Psoas muscle (tissue), 8 donors: Measurements from ENCODE around the gene SRM. TPM values are rescaled to one million over a fixed set of nuclear protein-coding genes. Genes with fewer than 3 reads are reported as not detected.

ENCODE experiments used
- ATAC-seq, 4 donors: fragments of 200-7000 bp; cut with Tn5 transposase; one replicate each; pipeline ENCODE4 v1.9.1; 2020; ENCODE audit warnings: moderate library complexity in 3 of 4, mild to moderate bottlenecking in 2 of 4
- DNase-seq, 2 donors: peaks; one replicate each; pipeline ENCODE4 v3.0.0-alpha.2; 2020
- H3K27ac ChIP-seq: fragments of 200-600 bp; one replicate; pipeline ENCODE4 v1.8.0; 2022
- H3K27me3 ChIP-seq, 3 donors: fragments of 200-600 bp in 1 of 3; one replicate each; pipeline versions ENCODE4 v1.6.1 to v1.8.0; 2013 to 2022; ENCODE audit warnings: low read length in 2 of 3, mild to moderate bottlenecking in 2 of 3, moderate library complexity in 1 of 3; ENCODE audit not compliant: insufficient read depth in 3 of 3
- H3K36me3 ChIP-seq, 2 donors: fragments of 200-600 bp in 1 of 2; one replicate each; pipeline versions ENCODE4 v1.6.1 to v1.8.0; 2013 to 2022; ENCODE audit warnings: low read depth in 1 of 2, mild to moderate bottlenecking in 1 of 2, moderate library complexity in 1 of 2; ENCODE audit not compliant: insufficient read depth in 1 of 2
- H3K4me1 ChIP-seq: fragments of 200-600 bp; one replicate; pipeline ENCODE4 v1.8.0; 2022
- H3K4me3 ChIP-seq: fragments of 200-600 bp; one replicate; pipeline ENCODE4 v1.8.0; 2022; ENCODE audit warnings: mild to moderate bottlenecking
- H3K9me3 ChIP-seq: fragments of 200-600 bp; one replicate; pipeline ENCODE4 v1.8.0; 2022
- WGBS, 3 donors: extraction: QIAGEN DNeasy Blood & Tissue Kit; methylation state at CpG; one replicate each; pipeline versions ENCODE4 v1.1.6 to v1.1.7; 2013; 5-methylcytosine and 5-hydroxymethylcytosine counted together
- intact Hi-C, 2 donors: fragments of 100-400 bp; cut with DNase I; formaldehyde crosslinking; loops; one replicate each; pipeline versions ENCODE4 v1.11.0 to v1.14.2; 2022
- polyA plus RNA-seq, 3 donors: library from polyadenylated mRNA; stranded (reverse); fragments of 200-250 nt; gene quantifications; one replicate each; pipeline ENCODE4 v1.2.3, GENCODE V29; 2013
- total RNA-seq, 4 donors: library from RNA; stranded (reverse); fragmentation: NEBNext Ultra II Directional in 2 of 4; extraction: Animal tissue kit (Norgen Biotek cat#: 25700) in 2 of 4; gene quantifications; one replicate each; pipeline versions ENCODE4 v1.2.1 to v1.2.4, GENCODE V29; 2021 to 2023
- TF ChIP-seq, protein P1 (sequence below): fragments of 200-600 bp; IDR thresholded peaks from one replicate; pipeline ENCODE4 v1.8.0; 2022; ENCODE audit warnings: antibody characterized with exemption
- donor health status: healthy with polysubstance abuse.
- donor health status: DM: no; HTN: no; CAD: no; lungs with moderate emphysema.
- donor health status: Bipolar disorder and iron deficiency.
- donor health status: healthy.
- donor health status: DM: yes; HTN: yes; CAD: no.
- donor health status: DM: no; HTN: no; CAD: no.
- donor health status: DM: no; HTN: no; CAD: no.
- donor health status: DM: yes; HTN: yes; CAD: no.

SRM gene
- total and polyA plus RNA-seq, 7 donors, result 60.4 to 163 (median 79.3) TPM

DNA sequence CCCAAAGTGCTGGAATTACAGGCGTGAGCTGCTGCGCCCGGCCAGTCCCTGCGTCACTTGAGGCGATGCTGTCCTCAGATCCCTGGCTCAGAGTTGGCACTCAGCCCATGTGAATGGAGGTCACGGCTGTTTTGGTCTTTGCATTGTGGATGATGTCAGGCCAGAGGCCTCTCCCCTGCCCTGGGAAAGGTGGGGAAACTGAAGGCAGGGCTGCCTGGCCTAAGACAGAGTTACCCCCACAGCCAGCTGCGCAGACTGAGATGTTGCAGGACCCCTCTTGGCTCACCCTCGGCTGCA is 13.6 kb downstream of the SRM start:
- intact Hi-C loops, result no loop called here
- ATAC-seq, result peak in 3 of 4 donors; percentile 36 to 68 (median 63)
- 52 to 79% (median 62%) methylated on average over 8 of the region's 8 CpGs for WGBS, 3 donors

DNA sequence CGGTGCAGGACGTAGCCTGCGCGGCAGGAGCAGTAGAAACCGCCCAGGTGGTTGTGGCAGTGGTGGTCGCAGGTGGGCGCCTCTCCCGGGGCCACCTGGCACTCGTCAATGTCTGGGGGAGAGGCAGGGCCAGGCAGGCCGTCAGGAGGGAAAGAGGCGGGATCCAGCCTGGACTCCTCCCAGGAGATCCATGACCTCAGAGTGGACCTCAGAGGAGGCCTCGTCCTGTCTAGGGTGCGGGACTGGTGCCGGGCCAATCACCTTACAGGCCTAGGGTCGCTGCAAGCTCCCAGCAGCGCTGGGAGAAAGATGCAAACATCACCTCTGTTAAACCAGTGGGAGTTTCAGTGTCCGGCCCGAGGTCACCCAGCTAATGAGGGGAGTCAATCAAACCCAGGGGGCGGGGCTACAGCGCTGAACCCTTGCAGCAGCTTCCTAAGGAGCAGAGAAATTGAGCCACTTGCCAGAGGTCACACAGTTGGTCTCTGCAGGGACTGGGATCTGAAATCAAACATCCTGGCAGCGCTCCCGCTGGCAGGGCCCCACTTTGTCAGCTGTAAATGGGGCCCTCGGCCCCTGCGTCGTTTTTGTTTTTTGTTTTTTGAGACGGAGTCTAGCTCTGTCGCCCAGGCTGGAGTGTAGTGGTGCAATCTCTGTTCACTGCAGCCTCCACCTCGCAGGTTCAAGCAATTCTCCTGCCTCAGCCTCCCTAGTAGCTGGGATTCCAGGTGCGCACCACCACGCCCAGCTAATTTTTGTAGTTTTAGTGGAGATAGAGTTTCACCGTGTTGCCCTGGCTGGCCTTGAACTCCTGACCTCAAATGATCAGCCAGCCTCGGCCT is 14.2 kb downstream of the SRM start:
- 51 to 56% (median 52%) methylated on average over 31 to 32 of the region's 32 CpGs for WGBS, 3 donors
- Histone ChIP-seq H3K27me3 (peaks cover 0 to 2% (median 0%) of the 10 kb centered on the region in 3 donors), H3K4me1 (no peaks in the 10 kb centered on the region), H3K9me3 (no peaks in the 10 kb centered on the region), H3K27ac (no peak overlapping the region), H3K4me3 (no peak overlapping the region), H3K36me3 (no peaks in the 10 kb centered on the region)
- TF ChIP-seq, protein P1, sequence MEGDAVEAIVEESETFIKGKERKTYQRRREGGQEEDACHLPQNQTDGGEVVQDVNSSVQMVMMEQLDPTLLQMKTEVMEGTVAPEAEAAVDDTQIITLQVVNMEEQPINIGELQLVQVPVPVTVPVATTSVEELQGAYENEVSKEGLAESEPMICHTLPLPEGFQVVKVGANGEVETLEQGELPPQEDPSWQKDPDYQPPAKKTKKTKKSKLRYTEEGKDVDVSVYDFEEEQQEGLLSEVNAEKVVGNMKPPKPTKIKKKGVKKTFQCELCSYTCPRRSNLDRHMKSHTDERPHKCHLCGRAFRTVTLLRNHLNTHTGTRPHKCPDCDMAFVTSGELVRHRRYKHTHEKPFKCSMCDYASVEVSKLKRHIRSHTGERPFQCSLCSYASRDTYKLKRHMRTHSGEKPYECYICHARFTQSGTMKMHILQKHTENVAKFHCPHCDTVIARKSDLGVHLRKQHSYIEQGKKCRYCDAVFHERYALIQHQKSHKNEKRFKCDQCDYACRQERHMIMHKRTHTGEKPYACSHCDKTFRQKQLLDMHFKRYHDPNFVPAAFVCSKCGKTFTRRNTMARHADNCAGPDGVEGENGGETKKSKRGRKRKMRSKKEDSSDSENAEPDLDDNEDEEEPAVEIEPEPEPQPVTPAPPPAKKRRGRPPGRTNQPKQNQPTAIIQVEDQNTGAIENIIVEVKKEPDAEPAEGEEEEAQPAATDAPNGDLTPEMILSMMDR, result no peak
- ATAC-seq (no peak), DNase-seq (no peak)
- intact Hi-C loops, result no loop called here

More for the DNA sequence above, 13.6 kb downstream of the SRM start:
- Histone ChIP-seq H3K4me3 (no peak overlapping the region), H3K4me1 (no peaks in the 10 kb centered on the region), H3K9me3 (no peaks in the 10 kb centered on the region), H3K27ac (no peak overlapping the region), H3K27me3 (peaks cover 0 to 2% (median 0%) of the 10 kb centered on the region in 3 donors), H3K36me3 (no peaks in the 10 kb centered on the region)
- TF ChIP-seq, protein P1, result no peak
- no peak for DNase-seq

DNA sequence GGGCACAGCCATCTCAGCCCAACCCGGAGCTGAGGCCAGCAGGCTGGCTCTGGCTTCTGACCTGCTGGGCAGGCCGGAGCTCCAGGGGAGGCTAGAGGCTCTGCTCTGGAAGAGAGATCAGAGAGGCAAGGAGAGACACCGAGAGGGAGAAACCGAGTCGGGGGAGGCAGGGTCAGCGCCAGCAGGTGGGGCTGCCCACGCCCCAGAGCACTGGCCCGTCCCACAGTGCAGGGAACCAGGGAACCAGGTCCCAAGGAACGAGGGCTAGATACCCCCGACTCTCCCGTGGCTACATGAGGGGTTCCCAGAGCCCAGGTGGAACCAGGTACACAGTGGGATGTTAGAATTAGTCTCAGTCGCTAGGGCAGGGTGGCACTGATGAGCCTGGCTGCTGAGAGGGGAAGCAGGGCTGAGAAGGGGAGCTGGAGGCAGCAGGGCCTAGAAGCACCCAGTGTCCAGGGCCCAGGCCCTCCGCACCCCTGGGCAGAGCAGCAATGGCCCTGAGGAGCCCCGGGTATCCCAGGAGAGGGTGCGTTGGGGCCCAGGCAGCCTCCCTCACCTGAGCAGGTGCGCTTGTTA is 14.9 kb downstream of the SRM start:
- Histone ChIP-seq H3K27me3 (peaks cover 0 to 2% (median 0%) of the 10 kb centered on the region in 3 donors), H3K4me3 (no peak overlapping the region), H3K27ac (no peak overlapping the region), H3K9me3 (no peaks in the 10 kb centered on the region), H3K4me1 (no peaks in the 10 kb centered on the region), H3K36me3 (no peaks in the 10 kb centered on the region)
- ATAC-seq (no peak), DNase-seq (no peak)
- TF ChIP-seq, protein P1, result no peak
- intact Hi-C loops, result no loop called here
- WGBS, 3 donors, result 78 to 86% (median 80%) methylated on average over 15 to 16 of the region's 16 CpGs

DNA sequence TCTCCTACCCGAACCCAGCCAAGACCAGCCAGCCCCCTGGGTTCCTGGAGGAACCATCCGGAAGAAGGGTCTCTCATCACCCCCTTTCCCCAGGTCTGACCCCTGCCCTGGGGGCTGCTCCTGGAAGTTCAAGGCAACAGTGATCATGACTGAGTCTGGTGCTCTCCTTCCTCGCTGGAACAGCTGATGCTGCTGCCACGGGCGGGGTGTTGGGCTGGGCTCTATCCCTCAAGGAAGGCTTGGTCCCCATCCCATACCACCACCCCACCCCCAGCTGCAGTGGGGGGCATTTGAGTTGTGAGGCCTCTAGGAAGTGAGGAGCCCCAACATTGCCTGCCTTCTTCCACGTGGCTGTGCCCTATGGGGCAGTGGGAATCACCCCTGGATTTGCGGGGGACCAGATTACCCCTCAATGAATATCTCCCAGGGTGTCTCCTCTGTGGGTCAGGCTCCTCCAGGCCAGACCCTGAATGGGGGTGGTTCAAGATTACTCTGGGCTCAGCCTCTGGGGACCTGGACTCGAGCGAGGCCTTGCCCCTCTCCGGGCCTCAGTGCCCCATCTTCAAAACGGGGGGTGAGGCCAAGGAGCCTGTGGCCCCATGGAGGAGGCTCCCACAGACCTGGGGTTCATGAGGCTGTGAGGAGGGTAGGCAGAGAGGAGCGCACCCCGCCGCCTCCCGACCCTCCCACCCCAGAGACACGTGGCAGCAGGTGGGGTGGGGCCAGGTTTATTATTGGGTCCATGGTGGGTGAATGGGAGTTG is 15.6 kb downstream of the SRM start:
- Histone ChIP-seq H3K4me3 (no peak overlapping the region), H3K27ac (no peak overlapping the region), H3K27me3 (peaks cover 0 to 2% (median 0%) of the 10 kb centered on the region in 3 donors), H3K36me3 (no peaks in the 10 kb centered on the region), H3K9me3 (no peaks in the 10 kb centered on the region), H3K4me1 (no peaks in the 10 kb centered on the region)
- intact Hi-C loops, result no loop called here
- TF ChIP-seq, protein P1, result no peak
- ATAC-seq (no peak), DNase-seq (no peak)
- 71 to 75% (median 72%) methylated on average over 13 to 16 of the region's 16 CpGs for WGBS, 3 donors
